ENCODE measurements around the gene HLA-DOA. TPM values are rescaled to one million over a fixed set of nuclear protein-coding genes. Genes with fewer than 3 reads are reported as not detected.

Gene HLA-DOA
- polyA plus RNA-seq (2013, experiment 1 of 2) = 0.22 TPM
- polyA plus RNA-seq (2013, experiment 2 of 2) = 0.04 TPM

- no peak within 1 kb of the TSS for H2BK15ac ChIP-seq (ENCODE audit: low read depth, poor library complexity, severe bottlenecking)
- no peaks in the 10 kb centered on the region for H3K9me3 ChIP-seq (ENCODE audit: control insufficient read depth, low read length)
- H4K91ac ChIP-seq (ENCODE audit: low read length) = no peak within 1 kb of the TSS
- H2AK5ac ChIP-seq (ENCODE audit: low read length, severe bottlenecking) = no peak within 1 kb of the TSS
- no peak within 1 kb of the TSS for H3K18ac ChIP-seq (ENCODE audit: low read depth in 1 of 2, low read length in 2 of 2)
- H2BK120ac ChIP-seq (ENCODE audit: low read depth, low read length) = no peak within 1 kb of the TSS
- no peak within 1 kb of the TSS for H3K27ac ChIP-seq (ENCODE audit: low read length, poor library complexity, severe bottlenecking)
- DNase-seq = peak; percentile 48
- peak within 1 kb of the TSS in 1 of 2 experiments; percentile 77 for H3K4me3 ChIP-seq (ENCODE audit: insufficient read depth in 1 of 2, low read depth in 1 of 2, low read length in 2 of 2)
- no peak within 1 kb of the TSS for H2BK12ac ChIP-seq (ENCODE audit: low read length in 2 of 2)
- no peak within 1 kb of the TSS for H3K4ac ChIP-seq (ENCODE audit: low read depth in 1 of 2, low read length in 2 of 2)
- H3K36me3 ChIP-seq (ENCODE audit: control insufficient read depth in 1 of 2, insufficient read depth in 2 of 2, low read depth in 1 of 2, low read length in 2 of 2) = no peaks in the 10 kb centered on the region
- 35% methylated on average over 17 of the region's 24 CpGs for WGBS
- no peaks in the 10 kb centered on the region for H3K79me1 ChIP-seq (replicated peaks; ENCODE audit: low read length, poor library complexity, severe bottlenecking)
- peaks cover 54 to 69% of the 10 kb centered on the region in 2 experiments for H3K27me3 ChIP-seq (ENCODE audit: control insufficient read depth in 1 of 2, insufficient read depth in 1 of 2, low read length in 2 of 2)
- no peak within 1 kb of the TSS for H3K23ac ChIP-seq (ENCODE audit: low read length in 2 of 2)
- peak within 1 kb of the TSS; percentile 31 for H3K4me2 ChIP-seq (ENCODE audit: low read length, poor library complexity, severe bottlenecking)
- peak within 1 kb of the TSS; percentile 64 for H3K9ac ChIP-seq (ENCODE audit: low read length)
- H3K14ac ChIP-seq (ENCODE audit: low read length in 2 of 2) = no peak within 1 kb of the TSS
- H2AFZ ChIP-seq (ENCODE audit: low read depth, low read length) = no peak within 1 kb of the TSS
- no peak within 1 kb of the TSS for H2BK5ac ChIP-seq (ENCODE audit: low read depth, low read length, poor library complexity, severe bottlenecking)
- H3K4me1 ChIP-seq (ENCODE audit: control insufficient read depth, insufficient read depth, low read depth, low read length) = peaks cover 5% of the 10 kb centered on the region
- H4K8ac ChIP-seq (ENCODE audit: low read length) = no peak within 1 kb of the TSS
Observed at GRCh38 chr6:33008944-33009861, at the start of gene HLA-DOA. TSS of gene HLA-DOA (minus strand) at chr6:33009591.

- no peak overlapping the region for H3K9ac ChIP-seq (ENCODE audit: low read length)
- H2AK5ac ChIP-seq (ENCODE audit: low read length, severe bottlenecking) = no peak overlapping the region
- no peak overlapping the region for H2AFZ ChIP-seq (ENCODE audit: low read depth, low read length)
- H3K9me3 ChIP-seq (ENCODE audit: control insufficient read depth, low read length) = no peaks in the 10 kb centered on the region
- no peak overlapping the region for H2BK12ac ChIP-seq (ENCODE audit: low read length in 2 of 2)
- H2BK5ac ChIP-seq (ENCODE audit: low read depth, low read length, poor library complexity, severe bottlenecking) = no peak overlapping the region
- H3K27ac ChIP-seq (ENCODE audit: low read length, poor library complexity, severe bottlenecking) = no peak overlapping the region
- H4K91ac ChIP-seq (ENCODE audit: low read length) = no peak overlapping the region
- no peaks in the 10 kb centered on the region for H3K36me3 ChIP-seq (ENCODE audit: control insufficient read depth in 1 of 2, insufficient read depth in 2 of 2, low read depth in 1 of 2, low read length in 2 of 2)
- no peak overlapping the region for H3K4me2 ChIP-seq (ENCODE audit: low read length, poor library complexity, severe bottlenecking)
- 72% methylated on average over 3 of the region's 6 CpGs for WGBS
- no peak overlapping the region for H3K23ac ChIP-seq (ENCODE audit: low read length in 2 of 2)
- no peaks in the 10 kb centered on the region for H3K79me1 ChIP-seq (replicated peaks; ENCODE audit: low read length, poor library complexity, severe bottlenecking)
- no peak overlapping the region for H3K18ac ChIP-seq (ENCODE audit: low read depth in 1 of 2, low read length in 2 of 2)
- H3K4me3 ChIP-seq (ENCODE audit: insufficient read depth in 1 of 2, low read depth in 1 of 2, low read length in 2 of 2) = no peak overlapping the region
- H3K4ac ChIP-seq (ENCODE audit: low read depth in 1 of 2, low read length in 2 of 2) = no peak overlapping the region
- no peak overlapping the region for H2BK120ac ChIP-seq (ENCODE audit: low read depth, low read length)
- no peak overlapping the region for H2BK15ac ChIP-seq (ENCODE audit: low read depth, poor library complexity, severe bottlenecking)
- H3K4me1 ChIP-seq (ENCODE audit: control insufficient read depth, insufficient read depth, low read depth, low read length) = no peaks in the 10 kb centered on the region
- no peak overlapping the region for H4K8ac ChIP-seq (ENCODE audit: low read length)
- H3K14ac ChIP-seq (ENCODE audit: low read length in 2 of 2) = no peak overlapping the region
- DNase-seq = no peak
- H3K27me3 ChIP-seq (ENCODE audit: control insufficient read depth in 1 of 2, insufficient read depth in 1 of 2, low read length in 2 of 2) = peaks cover 27 to 33% of the 10 kb centered on the region in 2 experiments
Observed at GRCh38 chr6:33057222-33058150, 48.1 kb upstream of the HLA-DOA start.

- no peak overlapping the region for H3K4me3 ChIP-seq (ENCODE audit: insufficient read depth in 1 of 2, low read depth in 1 of 2, low read length in 2 of 2)
- no peak overlapping the region for H2BK120ac ChIP-seq (ENCODE audit: low read depth, low read length)
- H3K27me3 ChIP-seq (ENCODE audit: control insufficient read depth in 1 of 2, insufficient read depth in 1 of 2, low read length in 2 of 2) = peaks cover 50 to 66% of the 10 kb centered on the region in 2 experiments
- H2AK5ac ChIP-seq (ENCODE audit: low read length, severe bottlenecking) = no peak overlapping the region
- H3K4me2 ChIP-seq (ENCODE audit: low read length, poor library complexity, severe bottlenecking) = no peak overlapping the region
- no peak overlapping the region for H2BK5ac ChIP-seq (ENCODE audit: low read depth, low read length, poor library complexity, severe bottlenecking)
- no peak overlapping the region for H2AFZ ChIP-seq (ENCODE audit: low read depth, low read length)
- no peak overlapping the region for H4K8ac ChIP-seq (ENCODE audit: low read length)
- H3K9ac ChIP-seq (ENCODE audit: low read length) = no peak overlapping the region
- H3K9me3 ChIP-seq (ENCODE audit: control insufficient read depth, low read length) = no peaks in the 10 kb centered on the region
- H3K18ac ChIP-seq (ENCODE audit: low read depth in 1 of 2, low read length in 2 of 2) = no peak overlapping the region
- no peak overlapping the region for H3K4ac ChIP-seq (ENCODE audit: low read depth in 1 of 2, low read length in 2 of 2)
- H3K23ac ChIP-seq (ENCODE audit: low read length in 2 of 2) = no peak overlapping the region
- no peaks in the 10 kb centered on the region for H3K79me1 ChIP-seq (replicated peaks; ENCODE audit: low read length, poor library complexity, severe bottlenecking)
- H4K91ac ChIP-seq (ENCODE audit: low read length) = no peak overlapping the region
- H3K4me1 ChIP-seq (ENCODE audit: control insufficient read depth, insufficient read depth, low read depth, low read length) = no peaks in the 10 kb centered on the region
- H3K27ac ChIP-seq (ENCODE audit: low read length, poor library complexity, severe bottlenecking) = no peak overlapping the region
- no peak overlapping the region for H2BK15ac ChIP-seq (ENCODE audit: low read depth, poor library complexity, severe bottlenecking)
- DNase-seq = no peak
- H3K14ac ChIP-seq (ENCODE audit: low read length in 2 of 2) = no peak overlapping the region
- no peak overlapping the region for H2BK12ac ChIP-seq (ENCODE audit: low read length in 2 of 2)
- 88% methylated on average over 4 of the region's 4 CpGs for WGBS
- H3K36me3 ChIP-seq (ENCODE audit: control insufficient read depth in 1 of 2, insufficient read depth in 2 of 2, low read depth in 1 of 2, low read length in 2 of 2) = no peaks in the 10 kb centered on the region
Observed at GRCh38 chr6:33053230-33053629, 43.8 kb upstream of the HLA-DOA start.

- Histone ChIP-seq H2BK120ac (ENCODE audit: low read depth, low read length) (no peak overlapping the region), H2AK5ac (ENCODE audit: low read length, severe bottlenecking) (no peak overlapping the region), H3K4me2 (ENCODE audit: low read length, poor library complexity, severe bottlenecking) (no peak overlapping the region), H2AFZ (ENCODE audit: low read depth, low read length) (no peak overlapping the region), H3K9ac (ENCODE audit: low read length) (no peak overlapping the region), H2BK12ac (ENCODE audit: low read length in 2 of 2) (no peak overlapping the region), H2BK15ac (ENCODE audit: low read depth, poor library complexity, severe bottlenecking) (no peak overlapping the region), H2BK5ac (ENCODE audit: low read depth, low read length, poor library complexity, severe bottlenecking) (no peak overlapping the region), H3K27me3 (ENCODE audit: control insufficient read depth in 1 of 2, insufficient read depth in 1 of 2, low read length in 2 of 2) (peaks cover 46 to 65% of the 10 kb centered on the region in 2 experiments), H3K14ac (ENCODE audit: low read length in 2 of 2) (no peak overlapping the region), H3K79me1 (replicated peaks; ENCODE audit: low read length, poor library complexity, severe bottlenecking) (no peaks in the 10 kb centered on the region), H3K18ac (ENCODE audit: low read depth in 1 of 2, low read length in 2 of 2) (no peak overlapping the region), H3K36me3 (ENCODE audit: control insufficient read depth in 1 of 2, insufficient read depth in 2 of 2, low read depth in 1 of 2, low read length in 2 of 2) (no peaks in the 10 kb centered on the region), H4K91ac (ENCODE audit: low read length) (no peak overlapping the region), H3K4me3 (ENCODE audit: insufficient read depth in 1 of 2, low read depth in 1 of 2, low read length in 2 of 2) (no peak overlapping the region), H3K9me3 (ENCODE audit: control insufficient read depth, low read length) (no peaks in the 10 kb centered on the region), H3K4ac (ENCODE audit: low read depth in 1 of 2, low read length in 2 of 2) (no peak overlapping the region), H4K8ac (ENCODE audit: low read length) (no peak overlapping the region), H3K23ac (ENCODE audit: low read length in 2 of 2) (no peak overlapping the region), H3K4me1 (ENCODE audit: control insufficient read depth, insufficient read depth, low read depth, low read length) (no peaks in the 10 kb centered on the region), H3K27ac (ENCODE audit: low read length, poor library complexity, severe bottlenecking) (no peak overlapping the region)
- no peak for DNase-seq
Observed at GRCh38 chr6:33052627-33053026, 43.2 kb upstream of the HLA-DOA start.

Measured in mesenchymal stem cell (in vitro differentiated cells and primary cell).